Endodermal cell (in vitro differentiated cells): ENCODE data around the gene FYN. TPM values are rescaled to one million over a fixed set of nuclear protein-coding genes. Genes with fewer than 3 reads are reported as not detected.

ENCODE experiments used
- DNase-seq: peaks from one replicate; pipeline ENCODE4 v3.0.0-alpha.2; 2017
- H3K27ac ChIP-seq: 2 replicates; pipeline ENCODE4 v1.5.1; 2013; ENCODE audit warnings: mild to moderate bottlenecking, low read depth, low read length, moderate library complexity
- H3K27me3 ChIP-seq: 2 replicates; pipeline ENCODE4 v1.6.1; 2013; ENCODE audit warnings: mild to moderate bottlenecking, low read length, moderate library complexity; ENCODE audit not compliant: insufficient read depth, control insufficient read depth, poor library complexity, severe bottlenecking
- H3K36me3 ChIP-seq: 2 replicates; pipeline ENCODE4 v1.7.0; 2013; ENCODE audit warnings: mild to moderate bottlenecking, low read length, moderate library complexity; ENCODE audit not compliant: control insufficient read depth, insufficient read depth
- H3K4me1 ChIP-seq: one replicate; pipeline ENCODE4 v1.7.0; 2013; ENCODE audit warnings: low read length; ENCODE audit not compliant: control insufficient read depth, insufficient read depth
- H3K4me3 ChIP-seq: 2 replicates; pipeline ENCODE4 v1.5.1; 2013; ENCODE audit warnings: mild to moderate bottlenecking, low read length, moderate library complexity
- H3K9ac ChIP-seq: 2 replicates; pipeline ENCODE4 v1.6.1; 2013; ENCODE audit warnings: mild to moderate bottlenecking, low read length, moderate library complexity; ENCODE audit not compliant: poor library complexity, severe bottlenecking; ENCODE audit errors: extremely low read depth
- H3K9me3 ChIP-seq: 2 replicates; pipeline ENCODE4 v1.6.1; 2013; ENCODE audit warnings: mild to moderate bottlenecking, low read length, moderate library complexity; ENCODE audit not compliant: control insufficient read depth
- H3K27ac Mint-ChIP-seq: 2 replicates; pipeline ENCODE4 v1.8.0; 2020; ENCODE audit warnings: mixed read lengths
- H3K27me3 Mint-ChIP-seq: 2 replicates; pipeline ENCODE4 v1.8.0; 2021; ENCODE audit warnings: mild to moderate bottlenecking, mixed read lengths; ENCODE audit not compliant: insufficient read depth
- H3K36me3 Mint-ChIP-seq: 2 replicates; pipeline ENCODE4 v1.8.0; 2020; ENCODE audit warnings: low read depth, mixed read lengths
- H3K4me1 Mint-ChIP-seq: 2 replicates; pipeline ENCODE4 v1.8.0; 2020; ENCODE audit warnings: mixed read lengths
- H3K4me3 Mint-ChIP-seq: 2 replicates; pipeline ENCODE4 v1.8.0; 2020; ENCODE audit warnings: mild to moderate bottlenecking, moderate library complexity, mixed read lengths
- H3K9me3 Mint-ChIP-seq: 2 replicates; pipeline ENCODE4 v1.8.0; 2020; ENCODE audit warnings: mild to moderate bottlenecking, mixed read lengths
- CTCF ChIP-seq: fragments of 200-600 bp; sonication (generic); conservative IDR thresholded peaks from 2 replicates; pipeline ENCODE4 v1.5.0; 2021; ENCODE audit warnings: antibody characterized with exemption, mild to moderate bottlenecking
- WGBS, 2 experiments: methylation state at CpG; one replicate each; pipeline versions ENCODE4 v1.1.5 to v1.1.7; 2013; ENCODE audit warnings: missing lambda C conversion rate in 2 of 2, mixed read lengths in 1 of 2; ENCODE audit not compliant: insufficient coverage in 1 of 2, insufficient read length in 1 of 2; 5-methylcytosine and 5-hydroxymethylcytosine counted together
- total RNA-seq, 2 donors: library from RNA; stranded (reverse); fragmentation: NEBNext Ultra II Directional in 1 of 2; extraction: Animal tissue kit (Norgen Biotek cat#: 25700) in 1 of 2; gene quantifications; 2 replicates in 1 of 2; 3 replicates in 1 of 2; pipeline ENCODE4 v1.2.1, GENCODE V29; 2021

The FYN gene
- total RNA-seq, 2 donors from 2014 or later = 70.0 to 96.4 TPM

GRCh38 chr6:111834356-111834755, 38.9 kb downstream of the FYN start:
- Histone ChIP-seq H3K27ac (no peak overlapping the region), H3K4me1 (peaks cover 4% of the 10 kb centered on the region), H3K36me3 (no peaks in the 10 kb centered on the region), H3K9ac (no peak overlapping the region), H3K9me3 (no peaks in the 10 kb centered on the region), H3K27me3 (no peaks in the 10 kb centered on the region), H3K4me3 (no peak overlapping the region)
- H3K4me3 Mint-ChIP-seq = no peak overlapping the region
- H3K9me3 Mint-ChIP-seq = no peaks in the 10 kb centered on the region
- H3K27me3 Mint-ChIP-seq = no peaks in the 10 kb centered on the region
- WGBS, 2 experiments = 95 to 97% methylated on average over 3 to 4 of the region's 4 CpGs
- no peak for DNase-seq
- H3K27ac Mint-ChIP-seq = no peak overlapping the region
- peaks cover 23% of the 10 kb centered on the region for H3K4me1 Mint-ChIP-seq
- no peaks in the 10 kb centered on the region for H3K36me3 Mint-ChIP-seq
- TF ChIP-seq CTCF = no peak

GRCh38 chr6:111832833-111833418, 40.3 kb downstream of the FYN start:
- 98 to 100% methylated on average over 1 of the region's 1 CpG for WGBS, 2 experiments
- no peaks in the 10 kb centered on the region for H3K9me3 ChIP-seq
- H3K4me3 ChIP-seq = no peak overlapping the region
- peaks cover 4% of the 10 kb centered on the region for H3K4me1 ChIP-seq
- peaks cover 10% of the 10 kb centered on the region for H3K4me1 Mint-ChIP-seq
- H3K9me3 Mint-ChIP-seq = no peaks in the 10 kb centered on the region
- H3K9ac ChIP-seq = no peak overlapping the region
- no peak for TF ChIP-seq CTCF
- DNase-seq = no peak
- no peak overlapping the region for H3K27ac Mint-ChIP-seq
- H3K27me3 ChIP-seq = no peaks in the 10 kb centered on the region
- H3K36me3 Mint-ChIP-seq = no peaks in the 10 kb centered on the region
- H3K27me3 Mint-ChIP-seq = no peaks in the 10 kb centered on the region
- no peak overlapping the region for H3K4me3 Mint-ChIP-seq
- H3K27ac ChIP-seq = no peak overlapping the region
- H3K36me3 ChIP-seq = no peaks in the 10 kb centered on the region

- Histone ChIP-seq H3K27ac (no peak overlapping the region), H3K4me1 (peaks cover 4% of the 10 kb centered on the region), H3K9ac (no peak overlapping the region), H3K36me3 (no peaks in the 10 kb centered on the region), H3K4me3 (no peak overlapping the region), H3K9me3 (no peaks in the 10 kb centered on the region), H3K27me3 (no peaks in the 10 kb centered on the region)
- no peak for TF ChIP-seq CTCF
- H3K36me3 Mint-ChIP-seq = no peaks in the 10 kb centered on the region
- H3K27me3 Mint-ChIP-seq = no peaks in the 10 kb centered on the region
- peaks cover 10% of the 10 kb centered on the region for H3K4me1 Mint-ChIP-seq
- no peaks in the 10 kb centered on the region for H3K9me3 Mint-ChIP-seq
- H3K27ac Mint-ChIP-seq = no peak overlapping the region
- WGBS, 2 experiments = 80% methylated on average over 2 of the region's 2 CpGs; no CpG with 5 or more reads in 1 of the 2 experiments
- no peak for DNase-seq
- H3K4me3 Mint-ChIP-seq = no peak overlapping the region
These were observed 41.8 kb downstream of the FYN start for GRCh38 chr6:111831408-111831807.
